Esophagus squamous epithelium (tissue), 5 donors: ENCODE results near the gene GRIP1. TPM values are rescaled to one million over a fixed set of nuclear protein-coding genes. Genes with fewer than 3 reads are reported as not detected.

Experiments
- DNase-seq: peaks from one replicate; lab custom pipeline; 2025; lab: John Stamatoyannopoulos, UW
- H3K27ac ChIP-seq, 4 donors: fragments of 200-600 bp; sonication (generic); one replicate each; pipeline ENCODE4 v1.5.1; 2016 to 2019; ENCODE audit warnings: mild to moderate bottlenecking in 1 of 4
- H3K27me3 ChIP-seq, 4 donors: fragments of 200-600 bp; sonication (generic); 1 replicate in 3 of 4; 2 replicates in 1 of 4; pipeline versions ENCODE4 v1.5.1 to v1.6.0; 2017 to 2021; ENCODE audit warnings: antibody characterized with exemption in 1 of 4
- H3K36me3 ChIP-seq, 3 donors: fragments of 200-600 bp; sonication (generic); one replicate each; pipeline ENCODE4 v1.5.1; 2016 to 2019
- H3K4me1 ChIP-seq, 3 donors: fragments of 200-600 bp; sonication (generic); one replicate each; pipeline ENCODE4 v1.5.1; 2017 to 2019
- H3K4me3 ChIP-seq, 4 donors: fragments of 200-600 bp; sonication (generic); 1 replicate in 3 of 4; 2 replicates in 1 of 4; pipeline ENCODE4 v1.5.1; 2016 to 2019; ENCODE audit warnings: mild to moderate bottlenecking in 2 of 4, moderate library complexity in 1 of 4
- H3K9me3 ChIP-seq, 3 donors: fragments of 200-600 bp; sonication (generic); one replicate each; pipeline ENCODE4 v1.5.1; 2016 to 2019
- CTCF ChIP-seq, 6 experiments: fragments of 450-650 bp in 4 of 6; fragments of 200-600 bp in 2 of 6; sonication (generic) in 2 of 6; IDR thresholded peaks; one replicate each; pipeline ENCODE4 v1.5.1; 2016 to 2019; ENCODE audit warnings: antibody characterized with exemption in 6 of 6, mild to moderate bottlenecking in 4 of 6, moderate library complexity in 4 of 6
- POLR2A ChIP-seq, 4 donors: fragments of 450-650 bp; IDR thresholded peaks; one replicate each; pipeline ENCODE4 v1.6.1; 2017; ENCODE audit warnings: antibody characterized with exemption in 4 of 4, mild to moderate bottlenecking in 4 of 4, moderate library complexity in 3 of 4
- WGBS, 2 donors: methylation state at CpG; one replicate each; pipeline ENCODE4 v1.1.5; 2018; 5-methylcytosine and 5-hydroxymethylcytosine counted together
- intact Hi-C: fragments of 100-400 bp; cut with DNase I; formaldehyde crosslinking; loops from one replicate; pipeline ENCODE4 v1.15.0; 2022
- total RNA-seq, 4 donors: library from RNA; depleted of rRNA; stranded (reverse); fragments of >200 nt; gene quantifications; one replicate each; pipeline ENCODE4 v1.1.0, GENCODE V29; 2016
- donor health status: DM: yes; HTN: yes; CAD: no.

The GRIP1 gene
- total RNA-seq, 4 donors from 2014 or later, result 4.9 to 15.9 (median 11.0) TPM

- no peaks in the 10 kb centered on the region for H3K4me1 ChIP-seq
- H3K9me3 ChIP-seq, result no peaks in the 10 kb centered on the region
- no peak for DNase-seq
- H3K27me3 ChIP-seq, result no peaks in the 10 kb centered on the region
- no peak overlapping the region for H3K4me3 ChIP-seq
- no peaks in the 10 kb centered on the region for H3K36me3 ChIP-seq
- no peak for TF ChIP-seq POLR2A (IDR thresholded peaks at IDR 0.05)
- TF ChIP-seq CTCF (IDR thresholded peaks at IDR 0.05), result no peak
- intact Hi-C loops, result no loop called here
- H3K27ac ChIP-seq, result no peak overlapping the region
- 80 to 93% methylated on average over 2 of the region's 2 CpGs for WGBS, 2 donors
These were observed 41.0 kb upstream of the GRIP1 start for GRCh38 chr12:66719862-66720261.

- H3K27me3 ChIP-seq, result no peaks in the 10 kb centered on the region
- WGBS, 2 donors, result 60 to 65% methylated on average over 3 of the region's 3 CpGs
- peaks cover 0 to 6% (median 0%) of the 10 kb centered on the region in 3 donors for H3K4me1 ChIP-seq
- no peak overlapping the region for H3K4me3 ChIP-seq
- H3K27ac ChIP-seq, result no peak overlapping the region
- intact Hi-C loops, result no loop called here
- DNase-seq, result no peak
- TF ChIP-seq CTCF (IDR thresholded peaks at IDR 0.05) (no peak), POLR2A (IDR thresholded peaks at IDR 0.05) (no peak)
- H3K36me3 ChIP-seq, result no peaks in the 10 kb centered on the region
- no peaks in the 10 kb centered on the region for H3K9me3 ChIP-seq
These were observed 38.3 kb upstream of the GRIP1 start for GRCh38 chr12:66717036-66717673.

GRCh38 chr12:66716522-66716921, 37.6 kb upstream of the GRIP1 start:
- TF ChIP-seq POLR2A (IDR thresholded peaks at IDR 0.05), result no peak
- no peak for TF ChIP-seq CTCF (IDR thresholded peaks at IDR 0.05)
- H3K4me1 ChIP-seq, result peaks cover 0 to 6% (median 0%) of the 10 kb centered on the region in 3 donors
- 33 to 42% methylated on average over 1 of the region's 1 CpG for WGBS, 2 donors
- no peaks in the 10 kb centered on the region for H3K27me3 ChIP-seq
- intact Hi-C loops, result no loop called here
- DNase-seq, result no peak
- H3K9me3 ChIP-seq, result no peaks in the 10 kb centered on the region
- H3K36me3 ChIP-seq, result no peaks in the 10 kb centered on the region
- no peak overlapping the region for H3K4me3 ChIP-seq
- H3K27ac ChIP-seq, result no peak overlapping the region

GRCh38 chr12:66714709-66715108, 35.8 kb upstream of the GRIP1 start:
- Histone ChIP-seq H3K4me1 (peaks cover 0 to 6% (median 0%) of the 10 kb centered on the region in 3 donors), H3K27me3 (no peaks in the 10 kb centered on the region), H3K27ac (no peak overlapping the region), H3K36me3 (no peaks in the 10 kb centered on the region), H3K9me3 (no peaks in the 10 kb centered on the region), H3K4me3 (no peak overlapping the region)
- WGBS, 2 donors, result 92 to 95% methylated on average over 2 of the region's 2 CpGs
- intact Hi-C loops, result no loop called here
- DNase-seq, result no peak
- TF ChIP-seq POLR2A (IDR thresholded peaks at IDR 0.05), result no peak
- TF ChIP-seq CTCF (IDR thresholded peaks at IDR 0.05), result no peak

DNA sequence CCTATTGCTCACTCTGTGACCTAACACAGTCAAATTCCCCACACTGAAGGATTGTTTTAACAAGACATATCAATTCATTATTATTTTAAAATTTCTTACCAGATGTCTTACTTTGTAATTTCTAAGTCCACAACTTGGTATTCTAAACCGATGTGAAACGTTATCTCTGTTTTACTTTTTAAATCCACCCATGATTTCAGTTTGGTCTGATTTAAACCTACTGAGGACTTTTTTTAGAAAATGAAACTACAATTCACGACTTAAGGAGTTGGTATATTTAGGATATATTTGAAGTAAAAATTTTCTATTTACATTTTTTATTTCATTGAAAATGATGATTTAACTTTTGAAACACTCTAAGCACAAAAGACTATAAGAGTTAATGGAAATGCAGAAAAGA, 35.1 kb upstream of the GRIP1 start:
- peaks cover 0 to 6% (median 0%) of the 10 kb centered on the region in 3 donors for H3K4me1 ChIP-seq
- intact Hi-C loops, result no loop called here
- WGBS, 2 donors, result 16 to 24% methylated on average over 3 of the region's 3 CpGs
- H3K27me3 ChIP-seq, result no peaks in the 10 kb centered on the region
- no peak overlapping the region for H3K27ac ChIP-seq
- TF ChIP-seq CTCF (IDR thresholded peaks at IDR 0.05) (no peak), POLR2A (IDR thresholded peaks at IDR 0.05) (no peak)
- H3K36me3 ChIP-seq, result no peaks in the 10 kb centered on the region
- no peaks in the 10 kb centered on the region for H3K9me3 ChIP-seq
- peak overlapping the region in 1 of 4 donors; percentile 28 for H3K4me3 ChIP-seq
- DNase-seq, result no peak
